HG03460 (cell line): ENCODE data around the gene PISD.
"Not testable (repeated sequence)": the region's sequence is repeated elsewhere in the genome, so short reads cannot be mapped to it uniquely, and the experiment has no call there.

ENCODE experiments used
- ATAC-seq: cut with Tn5 transposase; IDR thresholded peaks from one replicate; pipeline ENCODE4 v1.9.1; 2021; ENCODE audit not compliant: unreplicated experiment

PISD gene

GRCh38 chr22:31661851-31662667, at the start of gene PISD:
Gene PISD (minus strand): TSS chr22:31662215. CDS start chr22:31662208, 7 bp downstream.
- peak; percentile 72 for ATAC-seq

DNA sequence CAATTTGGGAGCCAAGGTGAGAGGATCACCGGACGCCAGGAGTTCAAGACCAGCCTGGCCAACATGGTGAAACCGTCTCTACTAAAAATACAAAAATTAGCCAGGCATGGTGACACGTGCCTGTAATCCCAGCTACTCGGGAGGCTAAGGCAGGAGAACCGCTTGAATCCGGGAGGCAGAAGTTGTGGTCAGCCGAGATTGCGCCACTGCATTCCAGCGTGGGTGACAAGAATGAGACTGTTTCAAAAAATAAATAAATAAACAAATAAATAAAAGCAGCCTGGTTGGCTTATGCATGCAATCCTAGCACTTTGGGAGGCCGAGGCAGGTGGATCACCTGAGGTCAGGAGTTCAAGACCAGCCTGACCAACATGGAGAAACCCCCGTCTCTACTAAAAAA, 49.2 kb upstream of the PISD start:
- ATAC-seq, result not testable (repeated sequence)

- ATAC-seq, result no peak
These were observed 45.5 kb upstream of the PISD start for GRCh38 chr22:31707519-31707918.

DNA sequence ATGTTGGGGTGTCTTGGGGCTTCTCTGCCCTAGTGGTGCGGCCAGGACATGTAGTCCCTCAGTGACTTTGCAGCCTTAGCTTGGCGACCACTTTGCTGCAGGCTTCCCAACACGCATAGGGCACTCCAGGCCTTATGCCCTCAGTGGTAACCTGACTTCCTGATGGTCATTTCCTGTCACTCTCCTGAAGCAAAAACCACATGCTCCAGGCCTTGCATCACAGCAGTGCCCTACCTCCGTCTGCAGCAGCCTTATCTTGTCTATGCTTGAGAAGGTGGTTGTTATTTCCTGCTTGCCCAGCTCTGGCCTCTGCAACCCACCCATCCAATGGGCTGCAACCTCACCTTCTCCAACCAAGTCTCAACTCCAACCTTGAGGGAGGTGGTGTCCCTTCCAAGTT, 33.4 kb upstream of the PISD start:
- ATAC-seq, result no peak

DNA sequence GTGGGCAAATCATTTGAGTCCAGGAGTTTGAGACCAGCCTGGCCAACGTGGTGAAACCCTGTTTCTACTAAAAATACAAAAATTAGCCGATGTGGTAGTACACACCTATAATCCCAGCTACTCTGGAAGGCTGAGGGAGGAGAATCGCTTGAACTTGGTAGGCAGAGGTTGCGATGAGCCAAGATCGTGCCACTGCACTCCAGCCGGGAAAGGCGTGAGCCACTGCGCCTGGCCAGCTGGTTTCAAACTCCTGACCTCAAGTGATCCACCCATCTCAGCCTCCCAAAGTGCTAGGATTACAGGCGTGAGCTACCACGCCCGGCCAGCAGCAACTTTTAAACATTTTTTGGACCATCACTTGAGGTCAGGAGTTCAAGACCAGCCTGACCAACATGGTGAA, 32.0 kb upstream of the PISD start:
- not testable (repeated sequence) for ATAC-seq

- ATAC-seq, result no peak
These were observed 30.3 kb upstream of the PISD start for GRCh38 chr22:31692186-31692886.

GRCh38 chr22:31691408-31691807, 29.4 kb upstream of the PISD start:
- no peak for ATAC-seq

DNA sequence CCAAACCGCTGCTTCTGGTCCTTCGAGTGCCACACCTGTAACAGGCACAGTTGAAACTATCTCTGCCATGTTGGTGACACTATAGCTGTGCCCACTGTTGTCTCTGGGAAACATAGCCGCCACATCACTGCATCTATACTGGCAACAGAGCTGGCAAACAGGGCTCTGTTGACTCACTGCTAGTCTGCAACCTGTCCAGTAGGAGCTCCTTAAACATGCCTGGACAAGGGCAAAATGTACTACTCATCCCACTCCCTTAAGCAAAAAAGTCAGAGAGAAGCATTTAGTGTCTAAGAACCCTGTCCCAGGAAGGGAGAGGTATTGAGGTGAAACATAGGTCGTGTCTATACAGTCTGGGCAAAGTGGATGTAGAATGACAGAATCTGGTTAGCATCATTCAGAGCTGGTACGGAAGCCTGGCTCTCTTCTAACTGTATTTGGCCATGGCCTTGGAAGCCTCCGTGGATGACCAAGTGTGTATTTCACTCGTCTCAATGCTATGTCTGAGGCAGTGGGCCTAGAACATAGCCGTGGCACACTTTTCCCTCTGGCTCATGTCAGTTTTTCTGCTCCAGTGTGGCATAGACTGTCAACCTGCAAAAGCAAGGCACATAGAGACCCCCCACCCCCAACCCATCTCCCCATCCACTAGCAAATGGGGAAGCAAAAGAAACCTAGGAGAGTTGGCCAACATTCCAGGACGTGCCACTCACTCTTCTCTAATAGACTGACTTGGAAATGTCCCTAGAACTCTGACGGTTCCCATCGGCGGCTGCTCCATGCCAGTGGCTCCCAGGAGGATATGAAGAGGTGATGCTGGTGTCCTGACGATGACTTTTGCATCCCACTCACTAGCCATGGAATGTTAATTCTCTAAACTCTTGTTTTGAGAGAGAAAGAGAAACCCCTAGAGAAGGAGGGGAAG, 21.4 kb upstream of the PISD start:
- no peak for ATAC-seq

- no peak for ATAC-seq
These were observed 20.7 kb upstream of the PISD start for GRCh38 chr22:31682751-31683150.

DNA sequence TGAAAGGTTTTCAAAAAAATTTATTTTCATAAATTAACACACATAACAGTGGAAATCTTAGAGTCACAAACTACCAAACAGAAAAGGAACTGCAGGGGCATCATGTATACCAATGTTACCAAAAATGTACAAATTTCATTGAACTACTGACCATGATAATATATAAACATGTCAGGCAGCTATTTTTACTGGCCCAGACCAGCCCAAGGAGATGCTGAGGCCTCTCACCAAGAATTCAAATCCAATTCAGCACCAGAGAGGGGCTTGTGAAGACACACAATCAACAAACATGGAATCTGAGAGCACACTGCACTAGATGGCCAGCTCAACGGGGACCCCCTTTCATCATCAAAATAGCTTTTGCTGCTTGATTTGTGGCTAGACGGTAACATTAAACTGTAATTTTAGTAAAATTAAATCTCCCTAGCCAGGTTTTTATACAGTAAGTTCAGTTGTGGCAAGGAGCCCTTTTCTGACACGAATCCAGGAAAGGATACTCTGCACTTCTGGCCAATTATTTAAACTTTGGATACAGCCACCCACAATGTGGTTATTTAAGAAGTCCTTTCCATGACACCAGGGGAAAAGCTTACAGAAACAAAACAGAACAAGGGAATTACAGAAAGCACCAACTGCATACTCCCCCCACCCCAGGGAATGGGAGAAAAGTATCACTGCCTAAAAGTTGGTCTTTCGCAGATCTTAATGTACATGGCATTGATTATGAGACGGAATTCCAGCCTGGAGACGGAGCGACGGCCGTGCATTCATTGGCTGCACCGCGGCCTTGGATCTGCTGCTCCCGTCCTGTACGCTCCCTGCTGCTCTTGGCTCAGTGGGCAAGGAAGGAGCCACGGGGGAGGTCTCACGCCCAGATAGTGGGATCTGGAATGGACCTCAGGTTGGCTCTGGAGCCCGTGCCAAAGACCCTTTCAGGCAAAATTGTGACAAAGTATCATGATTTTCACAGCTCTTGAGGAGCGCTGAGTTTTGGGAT, 19.6 kb upstream of the PISD start:
- ATAC-seq, result no peak

- no peak for ATAC-seq
These were observed 18.9 kb upstream of the PISD start for GRCh38 chr22:31680861-31681341.

GRCh38 chr22:31678748-31679147, 16.7 kb upstream of the PISD start:
- ATAC-seq, result no peak

- peak; percentile 94 for ATAC-seq
These were observed 14.7 kb upstream of the PISD start for GRCh38 chr22:31676700-31677099.

- ATAC-seq, result not testable (repeated sequence)
These were observed 12.2 kb upstream of the PISD start for GRCh38 chr22:31674219-31674618.

GRCh38 chr22:31668849-31669248, 6.8 kb upstream of the PISD start:
- not testable (repeated sequence) for ATAC-seq

DNA sequence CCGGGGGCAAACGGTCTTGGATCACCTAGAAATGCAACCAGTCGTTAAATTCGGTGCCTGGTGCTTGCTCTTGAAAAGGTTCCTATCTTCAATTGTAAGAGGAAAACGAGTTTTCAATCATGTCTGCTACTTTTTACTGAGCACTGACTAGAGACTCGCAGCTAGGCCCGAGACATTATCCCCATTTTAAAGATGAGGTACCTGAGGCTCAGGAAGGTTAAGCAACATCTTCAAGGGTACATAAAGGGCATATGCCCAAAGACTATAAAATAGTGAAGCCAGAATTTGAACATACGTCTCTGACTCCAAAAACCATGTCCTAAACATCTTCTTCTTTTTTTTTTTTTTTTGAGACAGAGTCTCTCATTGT, 638 bp upstream of the PISD start:
- ATAC-seq, result no peak

DNA sequence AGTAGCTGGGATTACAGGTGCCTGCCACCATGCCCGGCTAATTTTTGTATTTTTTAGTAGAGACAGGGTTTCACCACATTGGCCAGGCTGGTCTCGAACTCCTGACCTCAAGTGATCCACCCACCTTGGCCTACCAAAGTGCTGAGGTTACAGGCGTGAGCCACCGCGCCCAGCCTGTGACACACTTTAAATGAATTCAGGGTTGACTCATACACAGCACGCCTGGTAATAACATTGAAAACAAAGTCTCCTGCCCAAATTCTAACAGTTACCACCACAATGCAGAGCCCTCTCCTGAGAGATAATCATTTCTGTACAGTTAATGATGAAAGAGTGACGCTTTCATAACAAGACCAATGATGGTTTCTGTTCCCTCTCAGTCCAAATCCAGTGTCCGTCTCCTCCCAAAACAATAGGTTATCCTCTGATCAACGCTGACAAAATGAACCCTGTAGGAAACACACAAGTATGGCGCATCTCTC, 1.1 kb downstream of the PISD start:
- ATAC-seq, result peak; percentile 13

DNA sequence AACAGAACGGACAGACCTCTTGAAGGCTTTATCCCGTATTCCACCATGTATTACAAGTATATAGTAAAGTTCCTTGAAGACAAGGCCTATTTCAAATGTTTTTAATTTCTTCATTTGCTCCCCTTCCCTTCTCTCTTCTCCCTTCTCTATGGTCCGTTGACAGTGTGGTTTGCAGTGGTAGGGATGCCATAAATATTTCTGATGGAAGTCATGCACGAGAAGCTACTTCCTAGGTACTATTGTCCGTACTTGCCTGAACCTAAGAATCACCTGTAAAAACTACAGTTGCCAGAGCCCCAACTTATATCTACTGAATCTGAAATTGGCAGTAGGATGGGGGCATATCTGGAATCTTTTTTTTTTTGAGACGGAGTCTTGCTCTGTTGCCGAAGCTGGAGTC, 2.8 kb downstream of the PISD start:
- no peak for ATAC-seq

- ATAC-seq, result no peak
These were observed 7.6 kb downstream of the PISD start for GRCh38 chr22:31654408-31654807.

GRCh38 chr22:31653944-31654343, 8.1 kb downstream of the PISD start:
- no peak for ATAC-seq
